Heart right ventricle (tissue), 16 donors: ENCODE data around the gene PPP1R10. TPM values are rescaled to one million over a fixed set of nuclear protein-coding genes. Genes with fewer than 3 reads are reported as not detected.
A peak's percentile ranks its signal among the peaks of the same experiment; 100 is the strongest.

Experiments used
- ATAC-seq, 8 donors: fragments of 200-7000 bp; cut with Tn5 transposase; one replicate each; pipeline ENCODE4 v1.9.1; 2020; ENCODE audit warnings: mild to moderate bottlenecking in 8 of 8, moderate library complexity in 8 of 8, moderate number of reproducible peaks in 1 of 8
- DNase-seq, 2 donors: peaks; one replicate each; pipeline ENCODE4 v3.0.0-alpha.2; 2020
- H3K27ac ChIP-seq, 10 donors: fragments of 200-600 bp; sonication (generic) in 2 of 10; one replicate each; pipeline versions ENCODE4 v1.5.0 to v1.8.0; 2020 to 2022; ENCODE audit warnings: mild to moderate bottlenecking in 3 of 10
- H3K27me3 ChIP-seq, 7 donors: fragments of 200-600 bp; one replicate each; pipeline ENCODE4 v1.8.0; 2021 to 2022; ENCODE audit warnings: mild to moderate bottlenecking in 2 of 7
- H3K36me3 ChIP-seq, 9 donors: fragments of 200-600 bp; sonication (generic) in 1 of 9; one replicate each; pipeline versions ENCODE4 v1.5.0 to v1.8.0; 2020 to 2022; ENCODE audit warnings: mild to moderate bottlenecking in 2 of 9
- H3K4me1 ChIP-seq, 9 donors: fragments of 200-600 bp; sonication (generic) in 1 of 9; one replicate each; pipeline versions ENCODE4 v1.5.0 to v1.8.0; 2020 to 2022; ENCODE audit warnings: mild to moderate bottlenecking in 4 of 9
- H3K4me3 ChIP-seq, 10 donors: fragments of 200-600 bp; sonication (generic) in 2 of 10; one replicate each; pipeline versions ENCODE4 v1.5.0 to v1.8.0; 2020 to 2022; ENCODE audit warnings: mild to moderate bottlenecking in 7 of 10, moderate library complexity in 2 of 10
- H3K9me3 ChIP-seq, 11 donors: fragments of 200-600 bp in 10 of 11; sonication (generic) in 2 of 11; one replicate each; pipeline versions ENCODE4 v1.5.0 to v1.8.0; 2013 to 2022; ENCODE audit warnings: mild to moderate bottlenecking in 2 of 11, control low read depth in 1 of 11, moderate library complexity in 1 of 11
- CTCF ChIP-seq, 9 donors: fragments of 200-600 bp; sonication (generic) in 2 of 9; IDR thresholded peaks; one replicate each; pipeline versions ENCODE4 v1.5.0 to v1.8.0; 2021 to 2022; ENCODE audit warnings: antibody characterized with exemption in 9 of 9, mild to moderate bottlenecking in 5 of 9, moderate library complexity in 1 of 9
- WGBS, 2 donors: extraction: QIAGEN DNeasy Blood & Tissue Kit; methylation state at CpG; one replicate each; pipeline ENCODE4 v1.1.7; 2013; ENCODE audit warnings: inconsistent platforms in 1 of 2; 5-methylcytosine and 5-hydroxymethylcytosine counted together
- intact Hi-C, 10 donors: fragments of 100-400 bp; cut with DNase I; formaldehyde crosslinking; loops; one replicate each; pipeline versions ENCODE4 v1.11.1 to v1.14.2; 2022
- polyA plus RNA-seq, 2 donors: library from polyadenylated mRNA; stranded (reverse); fragments of 200-250 nt; gene quantifications; one replicate each; pipeline ENCODE4 v1.2.3, GENCODE V29; 2013
- total RNA-seq, 10 donors: library from RNA; stranded (reverse); fragmentation: NEBNext Ultra II Directional in 3 of 10; extraction: Animal tissue kit (Norgen Biotek cat#: 25700) in 3 of 10; gene quantifications; one replicate each; pipeline versions ENCODE4 v1.2.1 to v1.2.4, GENCODE V29; 2021 to 2023
- donor health status: Arrhythmogenic right ventricular cardiomyopathy.
- donor health status: ischemic (EF 13 %, LVEDD 7.1; RV severe dilation, severe dysfunction).
- donor health status: healthy with polysubstance abuse.
- donor health status: DM: no; HTN: yes; CAD: no.
- donor health status: DM: no; HTN: no; CAD: no.
- donor health status: ischemic (EF 25% LVEDD 6.9; RV normal size, moderate dysfunction).
- donor health status: ischemic (EF 25% LVEDD 5.7; RV mildly dilated, moderate dysfunction).
- donor health status: healthy.
- donor health status: DM: yes; HTN: yes; CAD: no.
- donor health status: Ischemic cardiomyopathy.
- donor health status: ischemic (EF 35%, LVEDD 5.7; RV mildly dilated, moderate dysfunction).
- donor health status: nonischemic (EF 11% LVEDD 7.7; RV severe dilation, severe dysfunction).
- donor health status: DM: yes; HTN: yes; CAD: no.
- donor health status: PGD.
- donor health status: ischemic (EF 29% LVEDD 5.4; RV normal size, mild dysfunction).
- donor health status: nonischemic (EF 23%, LVEDD 6.1; RV moderate dilation, normal function).

The PPP1R10 gene
- total and polyA plus RNA-seq, 12 donors = 7.8 to 51.1 (median 30.1) TPM

GRCh38 chr6:30647242-30648116 lies 30.4 kb upstream of the PPP1R10 start:
- Histone ChIP-seq H3K4me1 (peaks cover 7 to 36% (median 22%) of the 10 kb centered on the region in 9 donors), H3K27me3 (no peaks in the 10 kb centered on the region), H3K27ac (peak overlapping the region; percentile 92 to 99 (median 96)), H3K4me3 (peak overlapping the region; percentile 73 to 100 (median 95)), H3K9me3 (no peaks in the 10 kb centered on the region), H3K36me3 (peaks cover 0 to 62% (median 18%) of the 10 kb centered on the region in 9 donors)
- DNase-seq = peak; percentile 69 to 77
- intact Hi-C loops = no loop called here
- WGBS, 2 donors = 1% methylated on average over 70 to 77 of the region's 78 CpGs
- peak; percentile 78 to 90 (median 85) for ATAC-seq
- no peak for TF ChIP-seq CTCF (IDR thresholded peaks at IDR 0.05)

- peaks cover 7 to 36% (median 22%) of the 10 kb centered on the region in 9 donors for H3K4me1 ChIP-seq
- H3K4me3 ChIP-seq = peak within 1 kb of the TSS; percentile 73 to 100 (median 95)
- peaks cover 0 to 62% (median 11%) of the 10 kb centered on the region in 9 donors for H3K36me3 ChIP-seq
- ATAC-seq = peak; percentile 88 to 96 (median 93)
- peak within 1 kb of the TSS; percentile 92 to 99 (median 96) for H3K27ac ChIP-seq
- no peak for TF ChIP-seq CTCF (IDR thresholded peaks at IDR 0.05)
- WGBS, 2 donors = 9 to 10% methylated on average over 32 to 37 of the region's 37 CpGs
- peak; percentile 92 to 94 for DNase-seq
- H3K27me3 ChIP-seq = no peaks in the 10 kb centered on the region
- intact Hi-C loops = no loop called here
- H3K9me3 ChIP-seq = no peaks in the 10 kb centered on the region
Measured at GRCh38 chr6:30646450-30647241, 29.6 kb upstream of the PPP1R10 start, which contains the start of gene C6orf136. Gene C6orf136, plus strand, starts transcription at chr6:30647133. Its CDS starts 99 bp downstream, at chr6:30647232.

- peaks cover 0 to 62% (median 4%) of the 10 kb centered on the region in 9 donors for H3K36me3 ChIP-seq
- 68 to 79% methylated on average over 1 of the region's 1 CpG for WGBS, 2 donors
Measured at GRCh38 chr6:30645989-30646388, 28.9 kb upstream of the PPP1R10 start.

More at GRCh38 chr6:30645989-30646388, 28.9 kb upstream of the PPP1R10 start:
- Histone ChIP-seq H3K27me3 (no peaks in the 10 kb centered on the region), H3K4me1 (peaks cover 7 to 36% (median 22%) of the 10 kb centered on the region in 9 donors), H3K27ac (peak overlapping the region in 2 of 10 donors; percentile 96), H3K9me3 (no peaks in the 10 kb centered on the region), H3K4me3 (peak overlapping the region in 1 of 10 donors; percentile 96)
- no peak for DNase-seq
- ATAC-seq = no peak
- intact Hi-C loops = no loop called here
- TF ChIP-seq CTCF (IDR thresholded peaks at IDR 0.05) = no peak
